HUES48 (cell line): ENCODE results near the gene CHRNB2.

Experiments
- H3K27ac ChIP-seq: one replicate; pipeline ENCODE4 v1.7.0; 2013; ENCODE audit warnings: low read depth, low read length, inconsistent platforms
- H3K27me3 ChIP-seq: 2 replicates; pipeline ENCODE4 v1.6.1; 2013; ENCODE audit warnings: mild to moderate bottlenecking, low read length; ENCODE audit not compliant: control insufficient read depth, insufficient read depth
- H3K36me3 ChIP-seq: 2 replicates; pipeline ENCODE4 v1.6.1; 2013; ENCODE audit warnings: low read length; ENCODE audit not compliant: control insufficient read depth, insufficient read depth
- H3K4me1 ChIP-seq: 2 replicates; pipeline ENCODE4 v1.6.1; 2013; ENCODE audit warnings: mild to moderate bottlenecking, low read length; ENCODE audit not compliant: control insufficient read depth, insufficient read depth
- H3K4me3 ChIP-seq: 2 replicates; pipeline ENCODE4 v1.5.1; 2013; ENCODE audit warnings: mild to moderate bottlenecking, low read depth, low read length
- H3K9ac ChIP-seq: 2 replicates; pipeline ENCODE4 v1.6.1; 2013; ENCODE audit warnings: mild to moderate bottlenecking, low read depth, low read length, moderate library complexity
- H3K9me3 ChIP-seq: 2 replicates; pipeline ENCODE4 v1.6.1; 2013; ENCODE audit warnings: low read length; ENCODE audit not compliant: control insufficient read depth, insufficient read depth

The CHRNB2 gene

GRCh38 chr1:154539486-154540483 lies 27.8 kb upstream of the CHRNB2 start:
- Histone ChIP-seq H3K4me1 (no peaks in the 10 kb centered on the region), H3K27ac (no peak overlapping the region), H3K36me3 (no peaks in the 10 kb centered on the region), H3K9me3 (no peaks in the 10 kb centered on the region), H3K9ac (no peak overlapping the region), H3K4me3 (no peak overlapping the region), H3K27me3 (no peaks in the 10 kb centered on the region)

- H3K4me1 ChIP-seq, result no peaks in the 10 kb centered on the region
- H3K36me3 ChIP-seq, result no peaks in the 10 kb centered on the region
- no peak overlapping the region for H3K9ac ChIP-seq
- H3K9me3 ChIP-seq, result no peaks in the 10 kb centered on the region
- no peak overlapping the region for H3K27ac ChIP-seq
- H3K27me3 ChIP-seq, result no peaks in the 10 kb centered on the region
- H3K4me3 ChIP-seq, result no peak overlapping the region
Measured at GRCh38 chr1:154541231-154541630, 26.3 kb upstream of the CHRNB2 start.

- Histone ChIP-seq H3K4me3 (no peak overlapping the region), H3K36me3 (peaks cover 36% of the 10 kb centered on the region), H3K4me1 (no peaks in the 10 kb centered on the region), H3K9me3 (no peaks in the 10 kb centered on the region), H3K27me3 (no peaks in the 10 kb centered on the region), H3K9ac (no peak overlapping the region), H3K27ac (no peak overlapping the region)
Measured at GRCh38 chr1:154546264-154547063, 21.1 kb upstream of the CHRNB2 start.

- Histone ChIP-seq H3K27me3 (no peaks in the 10 kb centered on the region), H3K4me1 (no peaks in the 10 kb centered on the region), H3K36me3 (peaks cover 43% of the 10 kb centered on the region), H3K27ac (no peak overlapping the region), H3K9ac (no peak overlapping the region), H3K9me3 (no peaks in the 10 kb centered on the region), H3K4me3 (no peak overlapping the region)
Measured at GRCh38 chr1:154547105-154547732, 20.4 kb upstream of the CHRNB2 start.

GRCh38 chr1:154548028-154548427 lies 19.6 kb upstream of the CHRNB2 start:
- Histone ChIP-seq H3K36me3 (peaks cover 51% of the 10 kb centered on the region), H3K9me3 (no peaks in the 10 kb centered on the region), H3K4me1 (no peaks in the 10 kb centered on the region), H3K9ac (no peak overlapping the region), H3K27me3 (no peaks in the 10 kb centered on the region), H3K4me3 (no peak overlapping the region), H3K27ac (no peak overlapping the region)

- Histone ChIP-seq H3K4me3 (no peak overlapping the region), H3K27ac (no peak overlapping the region), H3K9me3 (no peaks in the 10 kb centered on the region), H3K27me3 (no peaks in the 10 kb centered on the region), H3K9ac (no peak overlapping the region), H3K4me1 (no peaks in the 10 kb centered on the region), H3K36me3 (peaks cover 64% of the 10 kb centered on the region)
Measured at GRCh38 chr1:154549202-154549770, 18.3 kb upstream of the CHRNB2 start.

GRCh38 chr1:154550070-154550469 lies 17.5 kb upstream of the CHRNB2 start:
- Histone ChIP-seq H3K9ac (no peak overlapping the region), H3K27me3 (no peaks in the 10 kb centered on the region), H3K27ac (no peak overlapping the region), H3K9me3 (no peaks in the 10 kb centered on the region), H3K4me1 (no peaks in the 10 kb centered on the region), H3K36me3 (peaks cover 72% of the 10 kb centered on the region), H3K4me3 (no peak overlapping the region)

- Histone ChIP-seq H3K4me3 (no peak overlapping the region), H3K9ac (no peak overlapping the region), H3K27ac (no peak overlapping the region), H3K36me3 (peaks cover 78% of the 10 kb centered on the region), H3K27me3 (no peaks in the 10 kb centered on the region), H3K4me1 (no peaks in the 10 kb centered on the region), H3K9me3 (no peaks in the 10 kb centered on the region)
Measured at GRCh38 chr1:154550657-154551056, 16.9 kb upstream of the CHRNB2 start.

GRCh38 chr1:154551474-154551873 lies 16.1 kb upstream of the CHRNB2 start:
- Histone ChIP-seq H3K36me3 (peaks cover 80% of the 10 kb centered on the region), H3K4me3 (no peak overlapping the region), H3K27me3 (no peaks in the 10 kb centered on the region), H3K4me1 (peaks cover 4% of the 10 kb centered on the region), H3K9ac (no peak overlapping the region), H3K27ac (no peak overlapping the region), H3K9me3 (no peaks in the 10 kb centered on the region)

GRCh38 chr1:154552036-154552435 lies 15.5 kb upstream of the CHRNB2 start:
- Histone ChIP-seq H3K9ac (no peak overlapping the region), H3K27ac (no peak overlapping the region), H3K4me1 (peaks cover 10% of the 10 kb centered on the region), H3K4me3 (no peak overlapping the region), H3K36me3 (peaks cover 80% of the 10 kb centered on the region), H3K27me3 (no peaks in the 10 kb centered on the region), H3K9me3 (no peaks in the 10 kb centered on the region)
